GM23338 (cell line): ENCODE measurements around the gene CTNNA2. TPM values are rescaled to one million over a fixed set of nuclear protein-coding genes. Genes with fewer than 3 reads are reported as not detected.

Experiments
- ATAC-seq: fragments of 200-7000 bp; cut with Tn5 transposase; 3 replicates; pipeline ENCODE4 v1.9.1; 2020
- DNase-seq: peaks from one replicate; pipeline ENCODE4 v3.0.0-alpha.2; 2015; ENCODE audit warnings: low spot score
- H2AFZ ChIP-seq: fragments of 200-600 bp; sonication (generic); 2 replicates; pipeline ENCODE4 v1.8.0; 2016; ENCODE audit warnings: antibody characterized with exemption, mild to moderate bottlenecking, moderate library complexity
- H3F3A ChIP-seq: fragments of 200-600 bp; sonication (generic); replicated peaks from 2 replicates; pipeline ENCODE4 v1.8.0; 2017; ENCODE audit warnings: antibody characterized with exemption, mixed run types, low read depth
- H3K27ac ChIP-seq: fragments of 200-600 bp; sonication (generic); 2 replicates; pipeline ENCODE4 v1.6.1; 2016; ENCODE audit warnings: low read depth
- H3K27me3 ChIP-seq: fragments of 200-600 bp; sonication (generic); 2 replicates; pipeline ENCODE4 v1.8.0; 2016; ENCODE audit warnings: mild to moderate bottlenecking, mixed run types, moderate library complexity; ENCODE audit not compliant: insufficient read depth
- H3K36me3 ChIP-seq: fragments of 200-600 bp; sonication (generic); 2 replicates; pipeline ENCODE4 v1.8.0; 2016; ENCODE audit warnings: mild to moderate bottlenecking; ENCODE audit not compliant: insufficient read depth
- H3K4me1 ChIP-seq: fragments of 200-600 bp; sonication (generic); 2 replicates; pipeline ENCODE4 v1.8.0; 2016; ENCODE audit warnings: mild to moderate bottlenecking, moderate library complexity; ENCODE audit not compliant: insufficient read depth
- H3K4me2 ChIP-seq: fragments of 200-600 bp; sonication (generic); 2 replicates; pipeline ENCODE4 v1.7.1; 2017; ENCODE audit warnings: mixed run types
- H3K4me3 ChIP-seq: fragments of 200-600 bp; sonication (generic); 2 replicates; pipeline ENCODE4 v1.6.1; 2016; ENCODE audit warnings: mixed run types
- H3K79me2 ChIP-seq: fragments of 200-600 bp; sonication (generic); replicated peaks from 2 replicates; pipeline ENCODE4 v1.8.0; 2017; ENCODE audit warnings: mild to moderate bottlenecking; ENCODE audit not compliant: insufficient read depth
- H3K9me2 ChIP-seq: fragments of 200-600 bp; sonication (generic); 2 replicates; pipeline ENCODE4 v1.8.0; 2017; ENCODE audit not compliant: insufficient read depth
- H4K20me1 ChIP-seq: fragments of 200-600 bp; sonication (generic); replicated peaks from 2 replicates; pipeline ENCODE4 v1.8.0; 2017; ENCODE audit warnings: mild to moderate bottlenecking; ENCODE audit not compliant: insufficient read depth
- H3K27ac Mint-ChIP-seq: 2 replicates; pipeline ENCODE4 v1.8.0; 2020; ENCODE audit warnings: inconsistent platforms, mild to moderate bottlenecking, moderate library complexity, mixed read lengths
- H3K27me3 Mint-ChIP-seq: 3 replicates; pipeline ENCODE4 v1.8.0; 2022; ENCODE audit warnings: low read depth, mild to moderate bottlenecking, moderate library complexity, mixed read lengths, inconsistent platforms; ENCODE audit not compliant: insufficient read depth, poor library complexity
- H3K36me3 Mint-ChIP-seq: 3 replicates; pipeline ENCODE4 v1.8.0; 2021; ENCODE audit warnings: low read depth, mild to moderate bottlenecking, inconsistent platforms, moderate library complexity, mixed read lengths
- H3K4me1 Mint-ChIP-seq: 3 replicates; pipeline ENCODE4 v1.8.0; 2020; ENCODE audit warnings: mild to moderate bottlenecking, inconsistent platforms, mixed read lengths
- H3K4me3 Mint-ChIP-seq: 3 replicates; pipeline ENCODE4 v1.8.0; 2021; ENCODE audit warnings: moderate library complexity, mild to moderate bottlenecking, inconsistent platforms, mixed read lengths
- H3K9me3 Mint-ChIP-seq: 3 replicates; pipeline ENCODE4 v1.8.0; 2020; ENCODE audit warnings: moderate library complexity, mild to moderate bottlenecking, inconsistent platforms, mixed read lengths
- EZH2 ChIP-seq: fragments of 200-600 bp; sonication (generic); IDR thresholded peaks from one replicate; pipeline ENCODE4 v1.8.0; 2017; ENCODE audit warnings: antibody characterized with exemption, mild to moderate bottlenecking, low read depth; ENCODE audit not compliant: unreplicated experiment
- EZH2phosphoT487 ChIP-seq: fragments of 200-600 bp; sonication (generic); IDR thresholded peaks from one replicate; pipeline ENCODE4 v1.8.1; 2018; ENCODE audit warnings: antibody characterized with exemption; ENCODE audit not compliant: unreplicated experiment
- POLR2AphosphoS5 ChIP-seq: IDR thresholded peaks from 2 replicates; pipeline ENCODE4 v1.6.1; 2016; ENCODE audit warnings: antibody characterized with exemption, low read depth
- ZNF114 ChIP-seq: fragments of 250-450 bp; sonication (Bioruptor Pico); IDR thresholded peaks from 2 replicates; pipeline ENCODE4 v1.5.0; 2020; ENCODE audit warnings: mild to moderate bottlenecking, moderate library complexity
- polyA plus RNA-seq: library from polyadenylated mRNA; unstranded; fragments of >200 nt; fragmentation: Nextera tagmentation; extraction: Ambion mirVana; gene quantifications from 2 replicates; pipeline ENCODE4 v1.2.1, GENCODE V29; 2016
- total RNA-seq: library from RNA; depleted of rRNA; stranded (reverse); fragments of >200 nt; shearing (Covaris generic); gene quantifications from 2 replicates; pipeline ENCODE4 v1.2.3, GENCODE V29; 2014
- TF ChIP-seq, protein P1 (sequence below): fragments of 250-450 bp; sonication (Bioruptor Pico); IDR thresholded peaks from 2 replicates; pipeline ENCODE4 v1.5.0; 2020; ENCODE audit warnings: mild to moderate bottlenecking, moderate library complexity

The CTNNA2 gene
- total and polyA plus RNA-seq, 2 experiments from 2014 or later: 6.4 to 15.6 TPM

DNA sequence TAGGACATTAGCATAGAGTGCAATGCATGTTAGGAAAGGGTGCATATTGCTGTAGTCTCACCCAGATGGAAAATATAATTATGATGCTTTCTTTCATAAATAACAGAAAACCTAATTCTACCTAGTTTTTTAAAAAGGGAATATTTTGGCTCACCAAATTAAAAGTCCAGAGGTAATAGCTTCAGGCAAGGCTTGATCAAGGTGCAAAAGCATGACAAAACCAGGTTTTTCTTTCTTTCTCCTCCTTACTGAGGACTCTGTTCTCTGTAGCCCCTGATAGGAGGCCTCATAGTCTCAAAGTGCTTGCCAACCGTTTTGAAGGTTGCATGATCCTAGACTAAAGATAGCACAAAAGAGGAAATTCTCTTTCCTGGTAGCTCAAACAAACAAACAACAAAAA, 349.9 kb downstream of the CTNNA2 start (continued):
- TF ChIP-seq, protein P1, sequence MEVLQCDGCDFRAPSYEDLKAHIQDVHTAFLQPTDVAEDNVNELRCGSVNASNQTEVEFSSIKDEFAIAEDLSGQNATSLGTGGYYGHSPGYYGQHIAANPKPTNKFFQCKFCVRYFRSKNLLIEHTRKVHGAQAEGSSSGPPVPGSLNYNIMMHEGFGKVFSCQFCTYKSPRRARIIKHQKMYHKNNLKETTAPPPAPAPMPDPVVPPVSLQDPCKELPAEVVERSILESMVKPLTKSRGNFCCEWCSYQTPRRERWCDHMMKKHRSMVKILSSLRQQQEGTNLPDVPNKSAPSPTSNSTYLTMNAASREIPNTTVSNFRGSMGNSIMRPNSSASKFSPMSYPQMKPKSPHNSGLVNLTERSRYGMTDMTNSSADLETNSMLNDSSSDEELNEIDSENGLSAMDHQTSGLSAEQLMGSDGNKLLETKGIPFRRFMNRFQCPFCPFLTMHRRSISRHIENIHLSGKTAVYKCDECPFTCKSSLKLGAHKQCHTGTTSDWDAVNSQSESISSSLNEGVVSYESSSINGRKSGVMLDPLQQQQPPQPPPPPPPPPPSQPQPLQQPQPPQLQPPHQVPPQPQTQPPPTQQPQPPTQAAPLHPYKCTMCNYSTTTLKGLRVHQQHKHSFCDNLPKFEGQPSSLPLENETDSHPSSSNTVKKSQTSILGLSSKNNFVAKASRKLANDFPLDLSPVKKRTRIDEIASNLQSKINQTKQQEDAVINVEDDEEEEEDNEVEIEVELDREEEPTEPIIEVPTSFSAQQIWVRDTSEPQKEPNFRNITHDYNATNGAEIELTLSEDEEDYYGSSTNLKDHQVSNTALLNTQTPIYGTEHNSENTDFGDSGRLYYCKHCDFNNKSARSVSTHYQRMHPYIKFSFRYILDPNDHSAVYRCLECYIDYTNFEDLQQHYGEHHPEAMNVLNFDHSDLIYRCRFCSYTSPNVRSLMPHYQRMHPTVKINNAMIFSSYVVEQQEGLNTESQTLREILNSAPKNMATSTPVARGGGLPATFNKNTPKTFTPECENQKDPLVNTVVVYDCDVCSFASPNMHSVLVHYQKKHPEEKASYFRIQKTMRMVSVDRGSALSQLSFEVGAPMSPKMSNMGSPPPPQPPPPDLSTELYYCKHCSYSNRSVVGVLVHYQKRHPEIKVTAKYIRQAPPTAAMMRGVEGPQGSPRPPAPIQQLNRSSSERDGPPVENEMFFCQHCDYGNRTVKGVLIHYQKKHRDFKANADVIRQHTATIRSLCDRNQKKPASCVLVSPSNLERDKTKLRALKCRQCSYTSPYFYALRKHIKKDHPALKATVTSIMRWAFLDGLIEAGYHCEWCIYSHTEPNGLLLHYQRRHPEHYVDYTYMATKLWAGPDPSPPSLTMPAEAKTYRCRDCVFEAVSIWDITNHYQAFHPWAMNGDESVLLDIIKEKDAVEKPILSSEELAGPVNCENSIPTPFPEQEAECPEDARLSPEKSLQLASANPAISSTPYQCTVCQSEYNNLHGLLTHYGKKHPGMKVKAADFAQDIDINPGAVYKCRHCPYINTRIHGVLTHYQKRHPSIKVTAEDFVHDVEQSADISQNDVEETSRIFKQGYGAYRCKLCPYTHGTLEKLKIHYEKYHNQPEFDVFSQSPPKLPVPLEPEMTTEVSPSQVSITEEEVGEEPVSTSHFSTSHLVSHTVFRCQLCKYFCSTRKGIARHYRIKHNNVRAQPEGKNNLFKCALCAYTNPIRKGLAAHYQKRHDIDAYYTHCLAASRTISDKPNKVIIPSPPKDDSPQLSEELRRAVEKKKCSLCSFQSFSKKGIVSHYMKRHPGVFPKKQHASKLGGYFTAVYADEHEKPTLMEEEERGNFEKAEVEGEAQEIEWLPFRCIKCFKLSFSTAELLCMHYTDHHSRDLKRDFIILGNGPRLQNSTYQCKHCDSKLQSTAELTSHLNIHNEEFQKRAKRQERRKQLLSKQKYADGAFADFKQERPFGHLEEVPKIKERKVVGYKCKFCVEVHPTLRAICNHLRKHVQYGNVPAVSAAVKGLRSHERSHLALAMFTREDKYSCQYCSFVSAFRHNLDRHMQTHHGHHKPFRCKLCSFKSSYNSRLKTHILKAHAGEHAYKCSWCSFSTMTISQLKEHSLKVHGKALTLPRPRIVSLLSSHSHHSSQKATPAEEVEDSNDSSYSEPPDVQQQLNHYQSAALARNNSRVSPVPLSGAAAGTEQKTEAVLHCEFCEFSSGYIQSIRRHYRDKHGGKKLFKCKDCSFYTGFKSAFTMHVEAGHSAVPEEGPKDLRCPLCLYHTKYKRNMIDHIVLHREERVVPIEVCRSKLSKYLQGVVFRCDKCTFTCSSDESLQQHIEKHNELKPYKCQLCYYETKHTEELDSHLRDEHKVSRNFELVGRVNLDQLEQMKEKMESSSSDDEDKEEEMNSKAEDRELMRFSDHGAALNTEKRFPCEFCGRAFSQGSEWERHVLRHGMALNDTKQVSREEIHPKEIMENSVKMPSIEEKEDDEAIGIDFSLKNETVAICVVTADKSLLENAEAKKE (CRISPR knock-in tag): no peak

DNA sequence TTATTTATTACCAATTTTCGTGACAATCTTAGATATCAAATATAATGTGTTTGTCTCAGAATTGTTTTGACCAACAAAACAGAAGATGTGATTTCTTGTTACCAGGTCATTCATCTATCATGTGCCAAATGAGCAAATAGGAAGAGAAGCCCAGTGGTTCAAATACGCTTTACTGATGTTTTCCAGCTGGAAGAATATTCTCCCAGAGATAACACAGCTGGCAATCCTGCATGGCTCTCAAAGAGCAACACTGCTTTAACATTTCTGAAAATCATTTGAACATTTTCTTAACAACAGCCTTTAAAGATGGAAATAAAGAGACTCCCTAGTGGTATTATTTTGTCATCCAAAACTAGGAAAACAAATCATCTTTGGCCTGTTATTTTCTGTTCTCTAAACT, 359.8 kb downstream of the CTNNA2 start:
- no peaks in the 10 kb centered on the region for H3K4me1 ChIP-seq
- H2AFZ ChIP-seq: no peak overlapping the region
- H3K27ac ChIP-seq: no peak overlapping the region
- no peaks in the 10 kb centered on the region for H4K20me1 ChIP-seq
- peaks cover 6% of the 10 kb centered on the region; the same call in 2 of the 3 replicates for H3K36me3 Mint-ChIP-seq
- H3K79me2 ChIP-seq: no peaks in the 10 kb centered on the region
- no peaks in the 10 kb centered on the region for H3K27me3 ChIP-seq
- H3F3A ChIP-seq: no peaks in the 10 kb centered on the region
- DNase-seq (no peak), ATAC-seq (no peak)
- no peaks in the 10 kb centered on the region for H3K27me3 Mint-ChIP-seq
- no peaks in the 10 kb centered on the region for H3K36me3 ChIP-seq
- no peaks in the 10 kb centered on the region; the same call in 1 of the 2 replicates for H3K9me2 ChIP-seq
- no peaks in the 10 kb centered on the region for H3K9me3 Mint-ChIP-seq
- peaks cover 6% of the 10 kb centered on the region; the same call in 2 of the 3 replicates for H3K4me1 Mint-ChIP-seq
- no peak overlapping the region for H3K27ac Mint-ChIP-seq
- H3K4me2 ChIP-seq: no peak overlapping the region
- no peak overlapping the region for H3K4me3 ChIP-seq
- H3K4me3 Mint-ChIP-seq: no peak overlapping the region
- no peak for TF ChIP-seq EZH2
- no peak for TF ChIP-seq EZH2phosphoT487
- TF ChIP-seq ZNF114 (CRISPR knock-in tag): no peak
- TF ChIP-seq, protein P1 (CRISPR knock-in tag): no peak
- TF ChIP-seq POLR2AphosphoS5: no peak
